A204.1 (cell line): ENCODE data around the gene TUBAL3.
A peak's percentile ranks its signal among the peaks of the same experiment; 100 is the strongest.

Experiments
- FAIRE-seq: peaks from 2 replicates; lab custom pipeline; 2012; peaks lifted over from hg19 to GRCh38; lab: Jason Lieb, UNC

Gene TUBAL3

GRCh38 chr10:5404208-5405041, at the start of gene TUBAL3:
Gene TUBAL3, minus strand, starts transcription at chr10:5404828. Its CDS starts 36 bp downstream, at chr10:5404792.
- no peak for FAIRE-seq

DNA sequence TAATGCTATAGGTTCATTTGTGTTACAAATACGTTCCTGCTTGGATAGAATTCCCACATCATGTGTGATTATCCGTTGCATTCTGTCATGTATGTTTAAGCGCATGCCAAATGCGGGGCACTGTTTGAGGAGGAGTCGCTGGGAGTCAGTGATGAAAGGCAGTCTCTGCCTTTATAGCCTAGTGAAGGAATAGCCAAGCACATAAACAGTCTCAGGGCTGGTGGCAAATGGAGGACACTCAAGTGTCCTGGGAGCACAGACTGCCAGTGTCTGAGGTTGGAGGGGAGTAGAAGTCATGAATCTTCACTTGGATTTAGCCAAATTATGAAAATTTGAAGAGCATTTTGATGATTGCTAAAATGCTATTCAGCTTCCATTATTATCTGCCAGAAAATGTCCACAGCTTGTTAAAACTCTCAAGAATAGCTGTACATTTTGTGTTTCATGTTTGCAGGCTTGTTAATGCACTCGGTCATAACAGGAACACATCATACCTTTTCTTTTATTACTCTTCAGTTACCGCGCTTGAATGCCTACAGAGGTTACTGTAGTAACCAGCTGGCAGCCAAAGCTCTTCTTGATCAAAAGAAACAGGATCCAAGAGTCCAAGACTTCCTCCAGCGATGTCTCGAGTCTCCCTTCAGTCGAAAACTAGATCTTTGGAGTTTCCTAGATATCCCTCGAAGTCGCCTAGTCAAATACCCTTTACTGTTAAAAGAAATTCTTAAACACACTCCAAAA, 49.3 kb upstream of the TUBAL3 start:
- FAIRE-seq, result no peak

- FAIRE-seq, result no peak
Observed at GRCh38 chr10:5450605-5451384, 46.2 kb upstream of the TUBAL3 start.

DNA sequence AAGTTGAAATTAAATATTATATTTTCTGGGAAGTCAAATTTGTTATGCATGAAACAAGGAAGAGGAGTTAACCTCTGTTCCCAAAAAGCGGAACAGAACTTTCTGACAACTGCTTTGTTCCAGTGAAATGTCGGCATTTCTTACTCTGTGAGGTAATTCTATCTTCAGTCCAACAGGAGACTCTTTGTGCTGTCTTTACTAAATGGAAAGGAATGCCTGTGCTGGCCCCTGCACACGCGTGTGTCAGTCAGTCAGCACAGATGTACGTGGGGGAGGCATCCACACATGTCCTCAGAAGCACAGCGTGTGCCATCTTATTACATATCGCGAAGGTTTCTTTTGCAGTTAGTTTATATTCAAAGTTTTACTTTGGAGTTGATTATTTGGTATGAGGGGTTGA, 45.2 kb upstream of the TUBAL3 start:
- no peak for FAIRE-seq

- no peak for FAIRE-seq
Observed at GRCh38 chr10:5449227-5449626, 44.6 kb upstream of the TUBAL3 start.

GRCh38 chr10:5448333-5449001, 43.8 kb upstream of the TUBAL3 start:
- no peak for FAIRE-seq

DNA sequence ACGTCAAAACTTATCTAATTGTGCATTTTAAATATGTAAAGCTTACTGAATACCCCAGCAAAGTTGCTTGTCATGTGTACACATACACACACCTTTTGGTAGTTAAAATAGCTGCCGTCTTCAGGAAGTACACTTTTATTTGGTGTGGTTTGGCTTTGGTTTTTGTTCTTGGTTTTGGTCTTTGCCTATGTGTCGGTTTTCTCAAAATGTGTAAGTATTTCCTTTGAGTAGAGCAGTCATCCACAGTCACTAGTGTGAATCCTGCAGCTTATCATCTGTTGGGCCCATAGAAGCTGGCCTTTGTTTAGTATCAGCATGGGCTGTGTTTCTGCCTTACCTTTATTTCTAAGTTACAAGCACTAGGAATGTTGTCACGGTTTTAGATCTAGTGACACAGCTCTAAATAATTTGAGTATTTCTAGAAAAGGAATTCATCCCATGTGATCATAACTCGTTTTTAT, 43.0 kb upstream of the TUBAL3 start:
- no peak for FAIRE-seq

- FAIRE-seq, result no peak
Observed at GRCh38 chr10:5447056-5447455, 42.4 kb upstream of the TUBAL3 start.

- no peak for FAIRE-seq
Observed at GRCh38 chr10:5446390-5446926, 41.8 kb upstream of the TUBAL3 start.

DNA sequence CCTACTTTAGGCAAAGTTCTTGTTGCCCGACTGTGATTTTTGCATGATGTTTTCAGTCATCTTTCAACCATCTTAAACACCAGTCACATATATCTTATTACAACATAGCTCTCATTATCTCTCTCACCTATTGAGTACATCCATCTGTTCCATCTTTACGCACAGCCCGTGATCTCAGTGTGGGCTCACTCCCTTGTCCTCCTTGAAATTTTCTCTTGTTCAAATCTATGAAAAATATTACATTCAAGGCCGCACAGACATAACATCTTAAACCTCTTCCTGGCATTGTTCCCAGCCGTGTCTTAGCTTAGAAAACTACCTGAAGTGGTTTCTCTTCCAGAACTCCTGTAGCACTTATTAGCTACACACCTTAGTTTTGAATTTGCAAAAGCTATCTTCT, 40.4 kb upstream of the TUBAL3 start:
- FAIRE-seq, result no peak

GRCh38 chr10:5443429-5443828, 38.8 kb upstream of the TUBAL3 start:
- FAIRE-seq, result no peak

GRCh38 chr10:5442990-5443370, 38.4 kb upstream of the TUBAL3 start:
- no peak for FAIRE-seq

- peak; percentile 59 for FAIRE-seq
Observed at GRCh38 chr10:5442065-5442989, 37.7 kb upstream of the TUBAL3 start.

DNA sequence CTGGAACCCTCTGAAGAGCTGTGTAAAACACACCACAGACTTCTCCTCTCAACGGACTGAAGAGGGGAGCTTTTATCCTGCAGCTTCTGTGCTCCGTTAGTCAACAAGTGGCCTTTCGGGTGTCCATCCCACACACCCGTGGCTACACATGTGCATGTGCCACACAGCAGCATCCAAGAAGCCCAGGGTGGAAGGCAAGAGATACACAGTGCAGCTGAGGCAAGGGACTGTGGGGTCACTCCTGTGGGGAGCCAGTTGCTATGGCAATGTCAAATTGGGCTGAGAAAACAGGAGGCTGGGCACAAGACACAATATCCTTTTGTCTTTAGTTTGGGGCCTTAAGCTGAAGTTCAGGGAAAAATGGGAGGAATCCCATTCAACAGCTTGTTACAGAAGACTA, 36.5 kb upstream of the TUBAL3 start:
- FAIRE-seq, result no peak

- FAIRE-seq, result no peak
Observed at GRCh38 chr10:5440206-5440605, 35.6 kb upstream of the TUBAL3 start.

DNA sequence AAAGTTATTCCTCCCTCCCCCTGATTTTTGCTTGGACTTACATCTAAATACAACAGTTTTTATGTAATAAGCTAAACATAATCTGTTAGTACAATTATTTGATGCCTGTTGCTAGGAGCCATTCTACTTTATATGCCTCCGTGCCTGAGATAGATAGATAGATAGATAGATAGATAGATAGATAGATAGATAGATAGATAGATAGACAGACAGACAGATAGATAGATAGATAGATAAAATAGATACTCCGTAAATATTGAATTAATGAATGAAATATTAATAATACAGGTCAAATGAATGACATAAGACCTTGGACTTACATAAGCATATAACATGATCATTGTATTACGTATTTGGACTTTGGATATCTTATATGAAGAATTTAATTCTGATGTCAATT, 30.7 kb upstream of the TUBAL3 start:
- no peak for FAIRE-seq

DNA sequence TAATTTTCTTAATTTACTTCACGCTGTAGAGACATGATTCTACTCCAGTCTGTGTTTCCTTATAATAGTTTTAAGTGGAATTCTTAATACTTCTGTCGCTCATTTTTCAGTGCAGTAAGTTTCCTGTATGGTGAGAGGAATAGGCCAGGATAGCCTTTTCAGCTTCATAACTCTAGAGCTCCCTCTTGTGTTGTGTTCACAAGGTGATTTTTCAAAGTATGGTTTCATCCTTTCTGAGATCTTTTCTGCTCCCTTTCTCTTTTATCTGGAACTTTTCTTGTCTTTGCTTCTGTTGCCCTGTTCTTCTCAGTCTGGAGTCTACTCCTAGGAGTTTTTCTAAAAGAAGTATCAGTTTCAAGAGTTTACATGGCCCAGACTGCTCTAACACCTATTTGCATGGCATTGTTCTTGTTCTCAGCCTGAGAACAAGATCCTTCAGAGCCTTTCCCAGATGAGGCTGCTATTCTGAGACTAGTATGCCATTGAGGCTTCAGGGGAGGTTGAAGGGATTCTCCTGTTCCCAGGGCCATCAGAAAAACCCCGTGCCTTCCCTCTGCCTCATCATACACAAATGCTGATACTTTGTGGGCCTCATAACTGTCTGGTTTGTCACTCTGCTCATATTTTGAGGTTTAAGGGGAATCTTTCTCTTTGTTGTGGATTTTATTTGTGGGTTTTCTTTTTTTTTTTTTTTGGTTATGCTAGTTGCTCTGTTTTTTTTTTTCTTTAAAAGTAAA, 29.6 kb upstream of the TUBAL3 start:
- FAIRE-seq, result peak; percentile 53

- FAIRE-seq, result no peak
Observed at GRCh38 chr10:5433182-5433581, 28.6 kb upstream of the TUBAL3 start.

GRCh38 chr10:5428133-5428532, 23.5 kb upstream of the TUBAL3 start:
- FAIRE-seq, result no peak

GRCh38 chr10:5424751-5425150, 20.1 kb upstream of the TUBAL3 start:
- no peak for FAIRE-seq
